ENCODE results near the gene CEP164. TPM values are rescaled to one million over a fixed set of nuclear protein-coding genes. Genes with fewer than 3 reads are reported as not detected.

CEP164 gene
- total and polyA plus RNA-seq, 2 of the 4 experiments (the other 2 are of a cell fraction) = 23.3 to 26.9 TPM

DNA sequence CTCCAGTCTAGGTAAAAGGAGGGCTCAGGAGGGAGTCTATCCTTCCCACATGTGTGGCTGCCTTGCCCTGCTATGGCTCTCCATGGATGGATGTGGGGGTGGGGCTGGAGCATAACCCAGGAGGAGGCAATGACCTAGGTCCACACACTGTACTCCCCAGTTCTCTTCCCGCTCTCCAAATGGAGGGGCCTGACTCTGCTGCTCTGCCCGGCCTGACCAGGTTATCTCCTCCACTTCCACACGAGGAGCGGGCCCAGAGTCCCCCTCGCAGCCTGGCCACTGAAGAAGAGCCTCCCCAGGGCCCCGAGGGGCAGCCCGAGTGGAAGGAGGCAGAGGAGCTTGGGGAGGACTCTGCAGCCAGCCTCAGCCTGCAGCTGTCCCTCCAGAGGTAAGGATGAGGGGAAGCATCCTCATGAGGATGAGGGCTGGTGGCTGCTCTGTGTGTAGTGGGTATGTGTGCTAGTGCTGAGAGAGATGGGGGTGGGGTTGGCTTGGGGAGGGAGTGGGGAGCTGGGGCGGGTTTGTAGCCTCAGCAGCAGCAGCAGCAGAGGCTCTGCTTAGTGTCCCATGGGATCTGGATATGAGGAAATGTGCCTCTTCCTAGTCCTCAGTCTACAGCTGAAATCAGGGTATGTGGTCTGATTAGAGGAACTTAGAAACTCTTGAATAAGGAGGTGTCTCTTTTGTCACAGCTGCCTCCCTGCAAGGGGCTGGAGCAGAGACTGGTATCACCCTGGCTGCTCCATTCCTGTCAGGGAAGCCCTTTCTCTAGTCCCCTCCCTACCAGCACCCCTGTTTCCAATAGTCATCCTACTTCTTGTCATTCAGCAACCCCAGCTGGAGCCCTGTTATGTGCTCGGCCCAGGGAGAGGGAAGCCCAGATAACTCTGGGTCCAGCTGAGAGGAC, 54.1 kb downstream of the CEP164 start:
- Histone ChIP-seq H3K36me3 (ENCODE audit: control insufficient read depth, insufficient read depth, low read length) (peaks cover 47% of the 10 kb centered on the region), H3K9ac (ENCODE audit: low read depth, low read length) (no peak overlapping the region), H3K14ac (replicated peaks; ENCODE audit: low read depth, low read length) (no peak overlapping the region), H2AK5ac (ENCODE audit: low read depth, low read length) (no peak overlapping the region), H3K4ac (ENCODE audit: low read depth, low read length) (no peak overlapping the region), H4K20me1 (ENCODE audit: insufficient read depth, low read length) (0 out of 2 replicates have a peak, but pooled peaks cover 6% of the 10 kb centered on the region), H3K23ac (ENCODE audit: low read depth, low read length) (no peak overlapping the region), H4K5ac (ENCODE audit: low read depth, low read length) (no peak overlapping the region), H2BK20ac (ENCODE audit: low read depth, low read length) (no peak overlapping the region), H3K79me1 (ENCODE audit: low read depth in 1 of 2, low read length in 2 of 2) (peaks cover 0 to 9% of the 10 kb centered on the region in 2 experiments; a peak in 1 of 4 replicates), H3K9me1 (ENCODE audit: insufficient read depth, low read length) (peaks cover 11% of the 10 kb centered on the region), H4K8ac (ENCODE audit: low read depth in 2 of 2, low read length in 2 of 2) (no peak overlapping the region), H3K27me3 (ENCODE audit: control insufficient read depth, insufficient read depth, low read length) (no peaks in the 10 kb centered on the region), H3K18ac (ENCODE audit: low read depth, low read length) (no peak overlapping the region), H2AK9ac (replicated peaks; ENCODE audit: low read depth, low read length, poor library complexity) (peak overlapping the region; percentile 29), H3K56ac (ENCODE audit: extremely low read depth, insufficient read depth, low read length) (no peak overlapping the region), H4K91ac (ENCODE audit: insufficient read depth, low read depth, low read length) (no peak overlapping the region), H3K4me2 (ENCODE audit: low read depth, low read length) (no peak overlapping the region), H3K9me3 (ENCODE audit: control insufficient read depth, insufficient read depth, low read length) (no peaks in the 10 kb centered on the region), H2BK15ac (ENCODE audit: low read depth, low read length) (no peak overlapping the region), H2AFZ (replicated peaks; ENCODE audit: low read length, poor library complexity) (no peak overlapping the region), H3K4me3 (ENCODE audit: insufficient read depth, low read depth, low read length) (no peak overlapping the region), H2BK120ac (ENCODE audit: low read depth, low read length) (no peak overlapping the region), H3K27ac (ENCODE audit: insufficient read depth, low read length) (no peak overlapping the region), H2BK5ac (ENCODE audit: low read depth, low read length, poor library complexity, severe bottlenecking) (no peak overlapping the region), H3K4me1 (ENCODE audit: control insufficient read depth, insufficient read depth, low read length) (peaks cover 4% of the 10 kb centered on the region; the same call in 1 of the 2 replicates)
- POLR2A ChIA-PET (ENCODE audit: unreplicated experiment) = no interaction called here
- in situ Hi-C loops (cut with MboI; ENCODE audit: low sequenced_read_pairs) (no loop called here), dilution Hi-C loops (cut with HindIII; ENCODE audit: low sequenced_read_pairs, unreplicated experiment) (no loop called here), intact Hi-C loops (cut with micrococcal nuclease) (loop anchor here (10.0 kb wide), 1 partner anchor 637 kb away; no protein-coding TSS in a partner anchor)
- 100% methylated on average over 1 of the region's 9 CpGs; no CpG with 5 or more reads in 1 of the 2 experiments for WGBS, 2 experiments (ENCODE audit: extremely low coverage in 2 of 2, insufficient read length in 1 of 2)
- no TSS peak for BruUV-seq (replicated peaks)
- ATAC-seq (ENCODE audit: low read depth) (no peak), DNase-seq (no peak)
- CTCF ChIA-PET = no interaction called here
- TF ChIP-seq RAD21 (IDR thresholded peaks at IDR 0.05; ENCODE audit: low read length) (no peak), CEBPB (IDR thresholded peaks at IDR 0.05; ENCODE audit: low read depth, low read length) (no peak), NFE2L2 (IDR thresholded peaks at IDR 0.05; ENCODE audit: low read depth, low read length) (no peak), SMC3 (IDR thresholded peaks at IDR 0.05; ENCODE audit: low read depth, low read length) (no peak), MAFK (IDR thresholded peaks at IDR 0.05; ENCODE audit: low read depth, low read length) (no peak), RFX5 (IDR thresholded peaks at IDR 0.05; ENCODE audit: low read depth, low read length) (no peak), MXI1 (IDR thresholded peaks at IDR 0.05; ENCODE audit: borderline replicate concordance, low read depth, low read length) (no peak), FOS (IDR thresholded peaks at IDR 0.05; ENCODE audit: low read depth, low read length) (no peak), ELK1 (IDR thresholded peaks at IDR 0.05; ENCODE audit: borderline replicate concordance, low read depth, low read length) (no peak), BHLHE40 (IDR thresholded peaks at IDR 0.05; ENCODE audit: low read depth, low read length) (no peak), POLR2A (IDR thresholded peaks at IDR 0.05; ENCODE audit: low read depth, low read length) (no peak), MAZ (IDR thresholded peaks at IDR 0.05; ENCODE audit: borderline replicate concordance, low read depth, low read length) (no peak)
- TF ChIP-seq, protein P1, sequence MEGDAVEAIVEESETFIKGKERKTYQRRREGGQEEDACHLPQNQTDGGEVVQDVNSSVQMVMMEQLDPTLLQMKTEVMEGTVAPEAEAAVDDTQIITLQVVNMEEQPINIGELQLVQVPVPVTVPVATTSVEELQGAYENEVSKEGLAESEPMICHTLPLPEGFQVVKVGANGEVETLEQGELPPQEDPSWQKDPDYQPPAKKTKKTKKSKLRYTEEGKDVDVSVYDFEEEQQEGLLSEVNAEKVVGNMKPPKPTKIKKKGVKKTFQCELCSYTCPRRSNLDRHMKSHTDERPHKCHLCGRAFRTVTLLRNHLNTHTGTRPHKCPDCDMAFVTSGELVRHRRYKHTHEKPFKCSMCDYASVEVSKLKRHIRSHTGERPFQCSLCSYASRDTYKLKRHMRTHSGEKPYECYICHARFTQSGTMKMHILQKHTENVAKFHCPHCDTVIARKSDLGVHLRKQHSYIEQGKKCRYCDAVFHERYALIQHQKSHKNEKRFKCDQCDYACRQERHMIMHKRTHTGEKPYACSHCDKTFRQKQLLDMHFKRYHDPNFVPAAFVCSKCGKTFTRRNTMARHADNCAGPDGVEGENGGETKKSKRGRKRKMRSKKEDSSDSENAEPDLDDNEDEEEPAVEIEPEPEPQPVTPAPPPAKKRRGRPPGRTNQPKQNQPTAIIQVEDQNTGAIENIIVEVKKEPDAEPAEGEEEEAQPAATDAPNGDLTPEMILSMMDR (conservative IDR thresholded peaks at IDR 0.05; ENCODE audit: low read depth, low read length) = no peak

Measured in IMR-90 (cell line).